K562 (cell line): ENCODE measurements around the gene PRMT5. TPM values are rescaled to one million over a fixed set of nuclear protein-coding genes. Genes with fewer than 3 reads are reported as not detected.

Experiments
- CTCFL ChIP-seq: IDR thresholded peaks from 2 replicates; pipeline ENCODE4 v1.6.1; 2011; ENCODE audit warnings: borderline replicate concordance, low read depth, mild to moderate bottlenecking, moderate library complexity, low read length; ENCODE audit not compliant: insufficient read depth, poor library complexity, severe bottlenecking
- EGR1 ChIP-seq: fragments of 450-650 bp; conservative IDR thresholded peaks from 2 replicates; pipeline ENCODE4 v1.6.1; 2017; ENCODE audit warnings: mild to moderate bottlenecking
- ESRRB ChIP-seq: fragments of 250-450 bp; sonication (Bioruptor Pico); IDR thresholded peaks from 2 replicates; pipeline ENCODE4 v1.5.0; 2020; ENCODE audit warnings: mild to moderate bottlenecking, moderate library complexity, borderline replicate concordance
- ETV1 ChIP-seq: fragments of 450-650 bp; conservative IDR thresholded peaks from 2 replicates; pipeline ENCODE4 v1.6.1; 2016; ENCODE audit warnings: missing genetic modification characterization, control low read depth, low read depth, missing compliant biosample characterization
- FOXM1 ChIP-seq, 2 experiments: fragments of 450-650 bp in 1 of 2; sonication (generic) in 1 of 2; formaldehyde crosslinking in 1 of 2; IDR thresholded peaks; 2 replicates each; pipeline versions ENCODE4 v1.6.1 to v1.9.0; 2017 to 2022; ENCODE audit warnings: low read depth in 2 of 2, mild to moderate bottlenecking in 2 of 2, missing genetic modification reagents in 1 of 2, moderate library complexity in 1 of 2
- HLTF ChIP-seq: fragments of 450-650 bp; IDR thresholded peaks from 2 replicates; pipeline ENCODE4 v1.6.1; 2016
- HMGN3 ChIP-seq: IDR thresholded peaks from 2 replicates; pipeline ENCODE4 v1.6.1; 2011; ENCODE audit warnings: borderline replicate concordance, low read depth, mild to moderate bottlenecking, mixed read lengths, low read length; ENCODE audit not compliant: insufficient read length; ENCODE audit errors: extremely low read depth
- L3MBTL2 ChIP-seq: fragments of 450-650 bp; IDR thresholded peaks from 2 replicates; pipeline ENCODE4 v1.6.1; 2016; ENCODE audit warnings: mild to moderate bottlenecking, moderate library complexity
- MAFG ChIP-seq: fragments of 450-650 bp; conservative IDR thresholded peaks from 2 replicates; pipeline ENCODE4 v1.6.1; 2016; ENCODE audit warnings: missing genetic modification characterization, missing compliant biosample characterization
- NR4A1 ChIP-seq, 2 experiments: fragments of 250-450 bp in 1 of 2; fragments of 450-650 bp in 1 of 2; sonication (Bioruptor Pico) in 1 of 2; IDR thresholded peaks; 2 replicates each; pipeline versions ENCODE4 v1.4.0 to v1.6.1; 2016 to 2020; ENCODE audit warnings: mild to moderate bottlenecking in 2 of 2, missing compliant biosample characterization in 1 of 2, missing genetic modification characterization in 1 of 2, moderate library complexity in 1 of 2
- PHF20 ChIP-seq: fragments of 450-650 bp; IDR thresholded peaks from 2 replicates; pipeline ENCODE4 v1.6.1; 2018; ENCODE audit not compliant: partially characterized antibody
- YY1 ChIP-seq, 3 experiments: IDR thresholded peaks; 2 replicates each; pipeline ENCODE4 v1.6.1; 2011; ENCODE audit warnings: low read length in 2 of 3, mild to moderate bottlenecking in 2 of 3, moderate library complexity in 2 of 3, borderline replicate concordance in 1 of 3, control low read depth in 1 of 3, low read depth in 1 of 3; ENCODE audit not compliant: insufficient read depth in 3 of 3, insufficient replicate concordance in 2 of 3, control insufficient read depth in 1 of 3, insufficient read length in 1 of 3; ENCODE audit errors: extremely low read depth in 1 of 3
- ZNF143 ChIP-seq: sonication (generic); formaldehyde crosslinking; IDR thresholded peaks from 2 replicates; pipeline ENCODE4 v1.9.0; 2022; ENCODE audit warnings: mild to moderate bottlenecking, missing genetic modification reagents
- ZNF175 ChIP-seq: fragments of 200-800 bp; sonication (Bioruptor generic); IDR thresholded peaks from 2 replicates; pipeline ENCODE4 v1.6.1; 2016; ENCODE audit warnings: low read depth, mild to moderate bottlenecking, missing genetic modification characterization, missing compliant biosample characterization
- ZNF263 ChIP-seq: sonication (generic); formaldehyde crosslinking; IDR thresholded peaks from 2 replicates; pipeline ENCODE4 v1.8.0; 2022; ENCODE audit warnings: mild to moderate bottlenecking, missing genetic modification reagents, borderline replicate concordance
- ZNF316 ChIP-seq: fragments of 450-650 bp; IDR thresholded peaks from 2 replicates; pipeline ENCODE4 v1.6.1; 2016
- ZNF551 ChIP-seq: fragments of 250-450 bp; sonication (Bioruptor Pico); IDR thresholded peaks from 2 replicates; pipeline ENCODE4 v1.5.0; 2021; ENCODE audit warnings: mild to moderate bottlenecking, moderate library complexity
- ZNF75A ChIP-seq: fragments of 450-650 bp; formaldehyde crosslinking; IDR thresholded peaks from 2 replicates; pipeline ENCODE4 v1.4.0; 2020; ENCODE audit warnings: mild to moderate bottlenecking
- polyA plus RNA-seq, 8 experiments: library from polyadenylated mRNA; depleted of rRNA in 4 of 8; stranded (reverse) in 5 of 8; unstranded in 3 of 8; fragments of >200 nt; fragmentation: Nextera tagmentation in 2 of 8; fragmentation: Illumina TruSeq in 1 of 8; extraction: Ambion mirVana in 2 of 8; extraction: Trizol in 1 of 8; gene quantifications; 2 replicates each; pipeline versions ENCODE4 v1.2.1 to v1.2.3, GENCODE V29; 2011 to 2014; ENCODE audit warnings: inconsistent platforms in 1 of 8, missing spikeins in 1 of 8
- total RNA-seq, 7 experiments: library from RNA; depleted of rRNA in 6 of 7; stranded (reverse); fragments of >200 nt in 6 of 7; fragmentation: Illumina TruSeq in 2 of 7; extraction: Trizol in 2 of 7; gene quantifications; 2 replicates each; pipeline versions ENCODE4 v1.2.1 to v1.2.3, GENCODE V29; 2011 to 2021; ENCODE audit warnings: low replicate concordance in 1 of 7
- TF ChIP-seq, protein P1 (sequence below): fragments of 150-350 bp; conservative IDR thresholded peaks from 2 replicates; pipeline ENCODE4 v1.6.1; 2014; ENCODE audit warnings: low read length
- TF ChIP-seq, protein P2 (sequence below), 2 experiments: fragments of 450-650 bp; conservative IDR thresholded peaks; 2 replicates each; pipeline ENCODE4 v1.6.1; 2017; ENCODE audit warnings: mild to moderate bottlenecking in 2 of 2, moderate library complexity in 2 of 2
- TF ChIP-seq, protein P3 (sequence below): sonication (generic); formaldehyde crosslinking; IDR thresholded peaks from 2 replicates; pipeline ENCODE4 v1.8.0; 2022; ENCODE audit warnings: missing genetic modification reagents, mild to moderate bottlenecking, borderline replicate concordance

The PRMT5 gene
- total and polyA plus RNA-seq, 9 of the 15 experiments (the other 6 are each of a cell fraction or from before 2014, with no cell fraction given), result 114 to 552 (median 222) TPM

DNA sequence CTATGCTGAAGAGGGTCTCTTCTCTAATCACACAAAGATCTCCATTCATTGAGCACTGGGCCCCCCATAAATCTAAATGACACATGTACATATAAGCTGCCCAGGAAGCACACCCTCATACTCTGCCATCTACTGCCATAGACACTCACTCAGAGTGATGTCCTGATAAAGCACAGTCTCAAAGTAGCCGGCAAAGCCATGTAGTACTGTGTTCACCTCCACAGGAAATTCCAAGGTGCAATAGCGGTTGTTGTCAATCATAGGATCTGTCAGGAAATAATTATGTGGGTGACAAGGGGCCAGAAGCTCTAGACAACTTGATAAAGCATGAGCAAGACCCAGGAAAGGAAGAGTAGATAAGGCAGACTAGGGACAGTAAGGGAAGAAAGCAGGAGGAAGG, 6.9 kb downstream of the PRMT5 start (continued):
- TF ChIP-seq, protein P1, sequence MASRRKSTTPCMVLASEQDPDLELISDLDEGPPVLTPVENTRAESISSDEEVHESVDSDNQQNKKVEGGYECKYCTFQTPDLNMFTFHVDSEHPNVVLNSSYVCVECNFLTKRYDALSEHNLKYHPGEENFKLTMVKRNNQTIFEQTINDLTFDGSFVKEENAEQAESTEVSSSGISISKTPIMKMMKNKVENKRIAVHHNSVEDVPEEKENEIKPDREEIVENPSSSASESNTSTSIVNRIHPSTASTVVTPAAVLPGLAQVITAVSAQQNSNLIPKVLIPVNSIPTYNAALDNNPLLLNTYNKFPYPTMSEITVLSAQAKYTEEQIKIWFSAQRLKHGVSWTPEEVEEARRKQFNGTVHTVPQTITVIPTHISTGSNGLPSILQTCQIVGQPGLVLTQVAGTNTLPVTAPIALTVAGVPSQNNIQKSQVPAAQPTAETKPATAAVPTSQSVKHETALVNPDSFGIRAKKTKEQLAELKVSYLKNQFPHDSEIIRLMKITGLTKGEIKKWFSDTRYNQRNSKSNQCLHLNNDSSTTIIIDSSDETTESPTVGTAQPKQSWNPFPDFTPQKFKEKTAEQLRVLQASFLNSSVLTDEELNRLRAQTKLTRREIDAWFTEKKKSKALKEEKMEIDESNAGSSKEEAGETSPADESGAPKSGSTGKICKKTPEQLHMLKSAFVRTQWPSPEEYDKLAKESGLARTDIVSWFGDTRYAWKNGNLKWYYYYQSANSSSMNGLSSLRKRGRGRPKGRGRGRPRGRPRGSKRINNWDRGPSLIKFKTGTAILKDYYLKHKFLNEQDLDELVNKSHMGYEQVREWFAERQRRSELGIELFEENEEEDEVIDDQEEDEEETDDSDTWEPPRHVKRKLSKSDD, result no peak
- TF ChIP-seq MAFG (no peak), L3MBTL2 (no peak), FOXM1 (IDR thresholded peaks at IDR 0.05; ENCODE audit: low read depth) (no peak), FOXM1 (CRISPR knock-in tag; IDR thresholded peaks at IDR 0.05; ENCODE audit: low read depth) (no peak), ZNF263 (CRISPR knock-in tag) (no peak), PHF20 (no peak), ETV1 (peak; percentile 19; the same call in 1 of the 2 replicates), ZNF316 (no peak), ZNF551 (CRISPR knock-in tag) (no peak), ZNF143 (no peak), ZNF75A (no peak), HMGN3 (no peak), NR4A1 (CRISPR knock-in tag; IDR thresholded peaks at IDR 0.05) (no peak), NR4A1 (tag; IDR thresholded peaks at IDR 0.05) (no peak), HLTF (no peak), ESRRB (CRISPR knock-in tag) (no peak), ZNF175 (CRISPR knock-in tag) (0 out of 2 replicates have a peak, but pooled peaks have one; percentile 21), EGR1 (no peak), CTCFL (no peak), YY1 (IDR thresholded peaks at IDR 0.05; ENCODE audit: borderline replicate concordance in 1 of 3, control insufficient read depth in 1 of 3, extremely low read depth in 1 of 3, insufficient read depth in 3 of 3, insufficient read length in 1 of 3, insufficient replicate concordance in 2 of 3, low read depth in 1 of 3, low read length in 2 of 3) (no peak)
- TF ChIP-seq, protein P2, sequence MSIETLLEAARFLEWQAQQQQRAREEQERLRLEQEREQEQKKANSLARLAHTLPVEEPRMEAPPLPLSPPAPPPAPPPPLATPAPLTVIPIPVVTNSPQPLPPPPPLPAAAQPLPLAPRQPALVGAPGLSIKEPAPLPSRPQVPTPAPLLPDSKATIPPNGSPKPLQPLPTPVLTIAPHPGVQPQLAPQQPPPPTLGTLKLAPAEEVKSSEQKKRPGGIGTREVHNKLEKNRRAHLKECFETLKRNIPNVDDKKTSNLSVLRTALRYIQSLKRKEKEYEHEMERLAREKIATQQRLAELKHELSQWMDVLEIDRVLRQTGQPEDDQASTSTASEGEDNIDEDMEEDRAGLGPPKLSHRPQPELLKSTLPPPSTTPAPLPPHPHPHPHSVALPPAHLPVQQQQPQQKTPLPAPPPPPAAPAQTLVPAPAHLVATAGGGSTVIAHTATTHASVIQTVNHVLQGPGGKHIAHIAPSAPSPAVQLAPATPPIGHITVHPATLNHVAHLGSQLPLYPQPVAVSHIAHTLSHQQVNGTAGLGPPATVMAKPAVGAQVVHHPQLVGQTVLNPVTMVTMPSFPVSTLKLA (conservative IDR thresholded peaks at IDR 0.05), result no peak
- TF ChIP-seq, protein P3, sequence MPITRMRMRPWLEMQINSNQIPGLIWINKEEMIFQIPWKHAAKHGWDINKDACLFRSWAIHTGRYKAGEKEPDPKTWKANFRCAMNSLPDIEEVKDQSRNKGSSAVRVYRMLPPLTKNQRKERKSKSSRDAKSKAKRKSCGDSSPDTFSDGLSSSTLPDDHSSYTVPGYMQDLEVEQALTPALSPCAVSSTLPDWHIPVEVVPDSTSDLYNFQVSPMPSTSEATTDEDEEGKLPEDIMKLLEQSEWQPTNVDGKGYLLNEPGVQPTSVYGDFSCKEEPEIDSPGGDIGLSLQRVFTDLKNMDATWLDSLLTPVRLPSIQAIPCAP, result no peak
